GM12891 (cell line): Measurements from ENCODE around the gene TBC1D4.

Source experiments
- POLR2AphosphoS5 ChIP-seq: IDR thresholded peaks from 2 replicates; pipeline ENCODE4 v1.6.1; 2011; ENCODE audit warnings: low read depth, low read length, control low read depth
- TAF1 ChIP-seq: IDR thresholded peaks from 2 replicates; pipeline ENCODE4 v1.6.1; 2011; ENCODE audit warnings: low read depth, low read length, control low read depth

GRCh38 chr13:75251188-75251587 is 230.8 kb downstream of the TBC1D4 start:
- TF ChIP-seq POLR2AphosphoS5 (no peak), TAF1 (no peak)
